Activated CD4-positive, alpha-beta T cell treated with anti-CD3 and anti-CD28 coated beads, Interleukin-10, Interleukin-2, amounts not matched to agents 100 ng/mL and 50 ng/mL, durations not matched to agents 16 hours and 8 hours (primary cell): ENCODE data around the gene HSF2BP.

Experiments used
- DNase-seq: peaks from one replicate; pipeline ENCODE4 v3.0.0-alpha.2; 2020

HSF2BP gene

GRCh38 chr21:43648171-43648570 is 11.1 kb downstream of the HSF2BP start:
- no peak for DNase-seq

GRCh38 chr21:43646550-43647260 is 12.6 kb downstream of the HSF2BP start:
- DNase-seq: peak; percentile 91

DNA sequence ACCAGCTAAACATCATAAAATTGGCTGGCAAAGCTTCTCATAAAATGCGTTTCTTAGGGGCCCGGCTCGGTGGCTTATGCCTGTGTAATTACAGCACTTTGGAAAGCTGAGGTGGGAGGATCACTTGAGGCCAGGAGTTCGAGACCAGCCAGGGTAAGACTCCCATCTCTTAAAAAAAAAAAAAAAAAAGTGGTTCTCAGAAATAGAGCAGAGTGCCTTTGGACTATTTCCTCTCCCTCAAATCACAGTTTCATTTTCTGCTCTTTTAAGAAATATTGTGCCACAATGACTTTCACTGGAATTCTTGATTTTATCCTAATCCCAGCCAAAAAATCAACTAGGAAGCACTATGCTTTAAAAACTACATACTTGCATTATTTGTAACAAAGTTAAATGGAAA is 13.3 kb downstream of the HSF2BP start:
- DNase-seq: no peak

GRCh38 chr21:43645136-43645891 is 14.0 kb downstream of the HSF2BP start:
- peak; percentile 40 for DNase-seq

- no peak for DNase-seq
Measured at GRCh38 chr21:43644609-43645008, 14.7 kb downstream of the HSF2BP start.

GRCh38 chr21:43644071-43644470 is 15.2 kb downstream of the HSF2BP start:
- DNase-seq: no peak

- no peak for DNase-seq
Measured at GRCh38 chr21:43643193-43643592, 16.1 kb downstream of the HSF2BP start.

- no peak for DNase-seq
Measured at GRCh38 chr21:43640400-43640799, 18.9 kb downstream of the HSF2BP start.

DNA sequence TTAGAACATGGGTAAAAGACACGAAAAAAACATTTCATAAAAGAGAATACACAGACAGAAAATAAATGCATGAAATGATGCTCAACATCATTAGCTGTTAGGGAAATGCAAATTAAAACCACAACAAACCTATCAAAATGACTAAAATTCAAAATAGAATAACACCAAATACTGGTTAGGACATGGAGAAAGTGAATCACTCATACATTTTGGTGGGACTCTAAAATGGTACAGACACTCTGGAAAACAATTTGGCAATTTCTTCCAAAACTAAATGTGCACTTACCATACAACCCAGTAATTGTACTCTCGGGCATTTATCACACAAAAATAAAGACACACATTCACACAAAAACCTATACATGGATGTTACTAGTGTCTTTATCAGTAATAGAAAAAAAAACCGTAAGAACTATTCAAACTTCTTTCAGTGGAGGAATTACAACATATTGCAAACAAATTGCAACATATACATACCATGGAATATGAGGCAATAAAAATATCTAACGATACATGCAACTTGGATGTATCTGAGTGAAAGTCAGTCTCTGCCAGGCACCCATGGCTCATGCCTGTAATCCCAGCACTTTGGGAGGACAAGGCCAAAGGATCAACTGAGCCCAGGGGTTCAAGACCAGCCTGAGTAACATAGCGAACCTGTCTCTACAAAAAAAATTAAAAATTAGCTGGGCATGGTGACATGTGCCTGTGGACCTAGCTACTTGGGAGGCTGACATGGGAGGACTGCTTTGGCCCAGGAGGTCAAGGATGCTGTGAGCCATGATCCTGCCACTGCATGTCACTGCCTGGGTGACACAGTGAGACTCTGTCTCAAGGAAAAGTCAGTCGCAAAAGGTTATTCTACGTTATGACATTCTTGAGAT is 19.6 kb downstream of the HSF2BP start:
- no peak for DNase-seq

GRCh38 chr21:43637530-43638158 is 21.6 kb downstream of the HSF2BP start:
- DNase-seq: no peak

- DNase-seq: no peak
Measured at GRCh38 chr21:43635436-43635835, 23.9 kb downstream of the HSF2BP start.

DNA sequence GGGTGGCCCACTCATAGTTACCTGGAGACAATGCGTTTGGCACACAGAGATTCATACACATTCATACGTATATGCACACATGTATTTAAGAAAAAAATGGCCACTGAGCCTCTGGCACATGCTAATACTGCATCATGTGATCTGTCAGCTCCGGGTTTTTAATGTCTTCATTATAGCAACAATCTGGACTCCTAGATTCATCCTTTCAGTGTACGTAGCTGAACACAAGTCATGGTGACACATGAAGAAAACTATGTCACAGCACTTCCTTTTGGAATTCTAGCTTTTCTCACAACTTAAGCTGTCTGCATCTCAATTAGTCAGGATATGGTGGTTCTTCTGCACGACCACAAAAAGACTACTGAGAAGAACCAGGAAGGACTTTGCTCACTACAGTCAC is 24.7 kb downstream of the HSF2BP start:
- no peak for DNase-seq

DNA sequence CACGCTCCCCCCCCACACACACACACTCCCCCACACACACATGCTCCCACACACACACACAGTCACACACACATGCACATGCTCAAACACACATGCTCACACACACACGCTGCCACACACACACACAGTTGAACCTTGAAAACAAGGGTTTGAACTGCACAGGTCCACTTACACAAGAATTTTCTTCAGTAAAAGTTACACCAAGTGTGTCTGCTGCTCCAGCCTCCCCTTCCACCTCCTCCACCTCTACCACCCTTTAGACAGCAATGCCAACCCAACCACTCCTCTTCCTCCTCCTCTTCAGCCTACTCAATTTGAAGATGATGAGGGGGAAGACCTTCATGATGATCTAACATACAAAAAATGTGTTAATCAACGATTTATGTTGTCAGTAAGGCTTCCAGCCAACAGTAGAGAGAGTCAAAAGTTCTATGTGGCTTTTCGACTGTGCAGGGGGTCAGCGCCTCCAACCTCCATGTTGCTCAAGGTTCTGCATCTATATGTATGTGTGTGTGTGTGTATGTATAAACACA is 26.8 kb downstream of the HSF2BP start:
- no peak for DNase-seq

- DNase-seq: no peak
Measured at GRCh38 chr21:43631411-43632107, 27.7 kb downstream of the HSF2BP start.

GRCh38 chr21:43627527-43627926 is 31.8 kb downstream of the HSF2BP start:
- no peak for DNase-seq

GRCh38 chr21:43626390-43626789 is 32.9 kb downstream of the HSF2BP start:
- DNase-seq: no peak

DNA sequence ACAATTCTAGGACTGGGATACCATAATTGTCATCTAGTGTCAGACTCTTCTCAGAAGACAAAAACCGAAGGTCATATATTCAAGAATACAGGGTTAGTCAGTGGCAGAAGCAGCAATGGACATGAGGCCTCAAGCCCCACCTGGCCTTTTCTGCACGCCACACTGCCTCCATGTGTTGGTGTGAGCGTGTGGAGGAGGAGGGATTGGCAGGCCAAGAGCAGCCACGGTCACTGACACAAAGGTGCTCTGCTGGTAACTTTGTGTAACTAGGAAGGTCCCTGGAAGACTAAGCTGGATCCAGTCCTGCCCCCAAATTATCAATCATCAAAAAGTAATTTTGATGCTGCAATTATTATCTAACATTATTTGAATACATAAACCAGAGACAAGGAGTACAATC is 34.9 kb downstream of the HSF2BP start:
- no peak for DNase-seq

DNA sequence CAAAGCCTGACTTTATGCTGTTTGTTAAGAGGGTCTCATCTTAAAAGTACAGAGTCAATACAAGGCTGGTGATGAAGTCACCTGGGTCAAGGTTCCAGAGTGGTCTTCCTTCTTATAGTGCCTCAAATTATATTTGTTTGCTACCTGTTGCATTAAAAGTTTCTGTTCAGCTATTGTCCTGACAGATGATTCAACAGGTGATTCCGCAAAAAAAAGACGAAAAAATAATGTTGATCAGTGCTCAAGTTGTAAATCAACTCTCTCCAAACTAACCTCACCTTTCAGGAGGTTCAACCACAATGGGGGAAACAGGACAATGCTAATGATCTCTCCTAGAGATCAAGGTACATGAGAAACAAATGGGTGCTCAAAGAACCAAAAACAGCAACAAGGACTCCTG is 35.7 kb downstream of the HSF2BP start:
- no peak for DNase-seq

GRCh38 chr21:43622796-43623195 is 36.5 kb downstream of the HSF2BP start:
- no peak for DNase-seq

GRCh38 chr21:43619856-43620255 is 39.4 kb downstream of the HSF2BP start:
- DNase-seq: no peak

DNA sequence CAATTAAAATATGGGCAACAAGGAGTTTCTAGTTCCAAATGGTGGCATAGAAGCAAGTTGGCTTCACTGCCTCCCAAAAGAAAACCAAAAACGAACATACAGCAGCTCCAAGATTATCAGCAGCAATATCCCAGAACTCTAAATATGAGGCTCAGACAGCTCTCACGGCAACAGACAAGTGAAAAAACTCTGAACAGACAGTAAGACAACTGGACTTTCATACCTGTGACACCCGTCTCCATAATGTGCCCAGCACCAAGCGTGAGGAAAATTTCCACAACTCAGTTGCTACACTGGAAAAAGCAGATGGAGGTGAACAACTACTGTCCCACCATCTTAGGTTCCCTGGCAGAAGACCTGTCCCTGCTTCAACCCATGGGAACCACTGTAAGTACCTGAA is 39.9 kb downstream of the HSF2BP start:
- no peak for DNase-seq

GRCh38 chr21:43618940-43619339 is 40.3 kb downstream of the HSF2BP start:
- no peak for DNase-seq
